Smooth muscle cell (in vitro differentiated cells): ENCODE results near the gene TMPRSS11F. TPM values are rescaled to one million over a fixed set of nuclear protein-coding genes. Genes with fewer than 3 reads are reported as not detected.

ENCODE experiments used
- DNase-seq: peaks from one replicate; lab custom pipeline; 2025; ENCODE audit not compliant: unreplicated experiment; lab: John Stamatoyannopoulos, UW
- H2AFZ ChIP-seq: fragments of 200-600 bp; sonication (generic); 2 replicates; pipeline ENCODE4 v1.6.0; 2016; ENCODE audit warnings: antibody characterized with exemption, low read depth, mild to moderate bottlenecking
- H3F3A ChIP-seq: fragments of 200-600 bp; sonication (generic); 2 replicates; pipeline ENCODE4 v1.6.0; 2017; ENCODE audit warnings: antibody characterized with exemption, low read depth
- H3K27ac ChIP-seq: fragments of 200-600 bp; sonication (generic); 2 replicates; pipeline ENCODE4 v1.5.1; 2016; ENCODE audit warnings: low read depth, mild to moderate bottlenecking
- H3K27me3 ChIP-seq: fragments of 200-600 bp; sonication (generic); 2 replicates; pipeline ENCODE4 v1.6.1; 2016; ENCODE audit warnings: low read depth, mild to moderate bottlenecking
- H3K36me3 ChIP-seq: fragments of 200-600 bp; sonication (generic); 2 replicates; pipeline ENCODE4 v1.5.1; 2016; ENCODE audit warnings: low read depth
- H3K4me1 ChIP-seq: fragments of 200-600 bp; sonication (generic); 2 replicates; pipeline ENCODE4 v1.5.1; 2016; ENCODE audit warnings: low read depth
- H3K4me2 ChIP-seq: fragments of 200-600 bp; sonication (generic); 2 replicates; pipeline ENCODE4 v1.6.0; 2016; ENCODE audit warnings: mild to moderate bottlenecking
- H3K4me3 ChIP-seq: fragments of 200-600 bp; sonication (generic); 2 replicates; pipeline ENCODE4 v1.5.1; 2016; ENCODE audit warnings: mild to moderate bottlenecking
- H3K79me2 ChIP-seq: fragments of 200-600 bp; sonication (generic); 2 replicates; pipeline ENCODE4 v1.6.0; 2016; ENCODE audit warnings: low read depth, mild to moderate bottlenecking
- H3K9ac ChIP-seq: fragments of 200-600 bp; sonication (generic); 2 replicates; pipeline ENCODE4 v1.6.0; 2016; ENCODE audit warnings: low read depth
- H3K9me3 ChIP-seq: fragments of 200-600 bp; sonication (generic); replicated peaks from 2 replicates; pipeline ENCODE4 v1.5.1; 2016; ENCODE audit warnings: low read depth
- H4K20me1 ChIP-seq: fragments of 200-600 bp; sonication (generic); 2 replicates; pipeline ENCODE4 v1.6.0; 2016; ENCODE audit warnings: low read depth
- CTCF ChIP-seq: fragments of 200-600 bp; sonication (generic); IDR thresholded peaks from 2 replicates; pipeline ENCODE4 v1.5.1; 2017; ENCODE audit warnings: borderline replicate concordance, mild to moderate bottlenecking, antibody characterized with exemption; ENCODE audit not compliant: insufficient read depth, poor library complexity, severe bottlenecking
- whole genome bisulfite sequencing: methylation state at CpG from one replicate; pipeline ENCODE4 v1.1.7; 2016; ENCODE audit warnings: low lambda C conversion rate; 5-methylcytosine and 5-hydroxymethylcytosine counted together
- polyA plus RNA-seq: library from polyadenylated mRNA; unstranded; fragments of >200 nt; fragmentation: Nextera tagmentation; extraction: Ambion mirVana; gene quantifications from 2 replicates; pipeline ENCODE4 v1.2.1, GENCODE V29; 2016
- total RNA-seq: library from RNA; depleted of rRNA; stranded (reverse); fragments of >200 nt; gene quantifications from 2 replicates; pipeline ENCODE4 v1.2.3, GENCODE V29; 2014

The TMPRSS11F gene
- total and polyA plus RNA-seq, 2 experiments from 2014 or later = 1.0 TPM; not detected in 1

DNA sequence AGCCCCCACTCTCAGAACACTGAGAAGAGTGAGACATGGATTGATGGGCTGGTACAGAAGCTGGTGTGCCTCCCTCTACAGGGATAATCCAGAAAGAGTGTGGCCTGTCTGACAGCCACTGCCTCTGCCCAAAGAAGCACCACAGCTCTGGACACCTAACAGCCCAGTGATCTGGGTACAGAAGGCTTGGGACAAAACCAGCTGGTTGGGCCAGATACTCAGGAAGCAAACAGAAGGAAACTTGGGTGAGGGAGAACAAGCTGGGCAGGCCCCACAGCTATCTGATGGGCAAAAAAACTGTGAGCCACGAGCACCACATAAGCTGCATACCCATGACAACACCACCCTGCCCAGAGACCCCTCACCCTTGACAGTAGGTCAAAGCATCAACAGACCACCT lies 46.9 kb downstream of the TMPRSS11F start:
- Histone ChIP-seq H3K27me3 (no peaks in the 10 kb centered on the region), H3K4me1 (no peaks in the 10 kb centered on the region), H3K4me2 (no peak overlapping the region), H2AFZ (no peak overlapping the region), H4K20me1 (no peaks in the 10 kb centered on the region), H3F3A (no peaks in the 10 kb centered on the region), H3K9me3 (no peaks in the 10 kb centered on the region), H3K27ac (no peak overlapping the region), H3K9ac (no peak overlapping the region), H3K36me3 (no peaks in the 10 kb centered on the region), H3K79me2 (no peaks in the 10 kb centered on the region), H3K4me3 (no peak overlapping the region)
- 44% methylated on average over 1 of the region's 1 CpG for WGBS
- TF ChIP-seq CTCF = no peak
- no peak for DNase-seq

- no peaks in the 10 kb centered on the region for H3K27me3 ChIP-seq
- H3K79me2 ChIP-seq = no peaks in the 10 kb centered on the region
- DNase-seq = no peak
- no peak overlapping the region for H3K27ac ChIP-seq
- no peaks in the 10 kb centered on the region for H3K4me1 ChIP-seq
- no peak overlapping the region for H3K4me2 ChIP-seq
- TF ChIP-seq CTCF = no peak
- H4K20me1 ChIP-seq = no peaks in the 10 kb centered on the region
- H3F3A ChIP-seq = no peaks in the 10 kb centered on the region
- H3K9me3 ChIP-seq = no peaks in the 10 kb centered on the region
- H2AFZ ChIP-seq = no peak overlapping the region
- no peaks in the 10 kb centered on the region for H3K36me3 ChIP-seq
- H3K9ac ChIP-seq = no peak overlapping the region
- no peak overlapping the region for H3K4me3 ChIP-seq
These were observed 49.7 kb downstream of the TMPRSS11F start for GRCh38 chr4:68079928-68080327.

DNA sequence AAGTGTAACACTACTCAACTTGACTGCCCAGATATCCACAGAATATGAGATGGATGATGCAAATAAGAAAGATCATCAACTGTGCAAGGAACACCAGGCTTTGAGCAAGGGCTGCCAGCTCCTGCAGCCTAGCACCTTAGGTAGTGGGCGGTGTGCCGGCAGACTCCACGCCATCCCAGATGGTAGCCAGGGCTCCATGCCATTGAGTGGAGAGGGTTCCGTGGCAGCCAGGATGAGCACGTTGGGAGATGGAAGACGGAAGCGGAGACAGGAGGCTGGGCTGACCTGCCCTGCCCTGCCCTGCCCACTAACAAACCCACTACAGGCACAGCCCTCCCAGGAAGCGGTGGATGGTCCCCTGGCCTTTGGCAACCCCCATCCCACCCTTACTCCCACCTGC lies 51.9 kb downstream of the TMPRSS11F start:
- Histone ChIP-seq H3K36me3 (no peaks in the 10 kb centered on the region), H3F3A (no peaks in the 10 kb centered on the region), H3K4me2 (no peak overlapping the region), H3K9me3 (no peaks in the 10 kb centered on the region), H3K79me2 (no peaks in the 10 kb centered on the region), H3K27ac (no peak overlapping the region), H3K4me3 (no peak overlapping the region), H3K4me1 (peaks cover 9% of the 10 kb centered on the region), H4K20me1 (no peaks in the 10 kb centered on the region), H3K9ac (no peak overlapping the region), H3K27me3 (no peaks in the 10 kb centered on the region), H2AFZ (no peak overlapping the region)
- 96% methylated on average over 7 of the region's 8 CpGs for WGBS
- DNase-seq = no peak
- TF ChIP-seq CTCF = no peak

- Histone ChIP-seq H3K4me3 (no peak overlapping the region), H3K79me2 (no peaks in the 10 kb centered on the region), H3K9me3 (no peaks in the 10 kb centered on the region), H3K27ac (no peak overlapping the region), H2AFZ (no peak overlapping the region), H3K9ac (no peak overlapping the region), H3K4me1 (peaks cover 9% of the 10 kb centered on the region), H3K4me2 (no peak overlapping the region), H3F3A (no peaks in the 10 kb centered on the region), H3K36me3 (no peaks in the 10 kb centered on the region), H3K27me3 (no peaks in the 10 kb centered on the region), H4K20me1 (no peaks in the 10 kb centered on the region)
- DNase-seq = no peak
- TF ChIP-seq CTCF = no peak
These were observed 52.4 kb downstream of the TMPRSS11F start for GRCh38 chr4:68077301-68077700.
